A673 (cell line): ENCODE data around the gene EFNA5.

Experiments used
- CTCF ChIP-seq: fragments of 300-800, 200-600 bp; sonication (generic); conservative IDR thresholded peaks from 2 replicates; pipeline ENCODE4 v1.5.1; 2017; ENCODE audit warnings: low read depth, mild to moderate bottlenecking, antibody characterized with exemption, low read length, moderate library complexity, mixed read lengths
- EZH2 ChIP-seq: fragments of 200-600 bp; sonication (generic); IDR thresholded peaks from 2 replicates; pipeline ENCODE4 v1.6.1; 2017; ENCODE audit warnings: borderline replicate concordance, low read depth, mild to moderate bottlenecking, mixed read lengths, antibody characterized with exemption, low read length; ENCODE audit not compliant: poor library complexity, severe bottlenecking

- TF ChIP-seq CTCF (no peak), EZH2 (no peak)
These were observed 58.2 kb downstream of the EFNA5 start for GRCh38 chr5:107612541-107612940.
